GOT3 (cell line): ENCODE data around the gene TXNDC17.
"Not testable (repeated sequence)": the region's sequence is repeated elsewhere in the genome, so short reads cannot be mapped to it uniquely, and the experiment has no call there.

Source experiments
- DNase-seq: peaks from one replicate; lab custom pipeline; 2025; ENCODE audit warnings: mixed read lengths; lab: John Stamatoyannopoulos, UW

Gene TXNDC17

DNA sequence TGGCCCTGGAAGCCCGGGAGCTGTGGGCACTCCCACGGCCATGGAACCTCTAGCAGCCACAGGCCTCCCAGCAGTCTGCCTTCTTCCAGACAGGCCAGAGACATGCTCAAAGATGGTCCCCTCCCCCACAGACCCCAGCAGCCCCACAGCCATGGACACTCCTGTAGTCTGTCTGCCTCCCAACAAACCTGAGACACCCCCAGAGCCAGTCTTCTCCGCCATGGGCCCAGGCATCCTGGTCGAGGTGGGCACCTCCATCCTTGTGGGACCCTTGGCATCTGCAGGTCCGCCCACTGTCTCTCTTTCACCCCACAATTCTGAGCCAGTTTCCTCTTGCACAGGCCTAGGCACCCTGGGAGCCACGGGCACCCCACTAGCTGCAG, 3.4 kb upstream of the TXNDC17 start:
- DNase-seq = no peak

DNA sequence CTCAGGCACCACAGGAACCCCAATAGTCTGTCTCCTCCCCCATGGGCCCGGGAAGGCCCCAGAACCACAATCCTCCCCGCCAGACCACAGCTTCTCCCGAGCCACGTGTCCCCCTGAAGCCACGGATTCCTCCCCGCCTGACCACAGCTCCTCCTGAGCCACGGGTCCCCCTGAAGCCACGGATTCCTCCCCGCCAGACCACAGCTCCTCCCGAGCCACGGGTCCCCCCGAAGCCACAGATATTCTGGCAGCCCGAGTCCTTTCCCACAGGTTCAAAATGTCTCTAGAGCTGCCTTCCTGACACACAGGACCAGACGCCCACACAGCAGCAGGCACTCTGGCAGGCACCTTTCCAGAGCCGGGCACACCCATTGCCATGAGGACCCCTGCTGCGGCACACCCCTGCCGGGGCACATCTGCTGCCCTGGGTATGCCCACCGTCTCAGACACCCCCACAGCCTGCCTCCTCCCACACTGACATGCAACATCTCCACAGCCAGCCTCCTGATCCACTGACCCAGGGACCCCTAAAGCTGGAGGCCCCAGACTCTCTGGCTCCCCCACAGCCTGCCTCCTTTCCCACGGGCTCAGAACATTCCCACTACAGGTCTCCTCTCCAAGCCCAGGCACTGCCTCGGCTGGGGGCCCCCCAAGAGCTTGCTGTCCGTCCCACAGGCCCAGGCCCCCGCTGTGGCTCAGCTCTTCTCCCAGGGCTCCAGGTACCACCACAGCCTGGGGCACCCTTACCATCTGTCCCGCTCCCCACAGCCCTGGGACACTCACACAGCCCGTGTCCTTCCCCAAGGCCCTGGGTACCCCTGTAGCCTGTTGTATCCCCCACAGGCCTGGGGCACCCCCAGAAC, 2.6 kb upstream of the TXNDC17 start:
- no peak for DNase-seq

DNA sequence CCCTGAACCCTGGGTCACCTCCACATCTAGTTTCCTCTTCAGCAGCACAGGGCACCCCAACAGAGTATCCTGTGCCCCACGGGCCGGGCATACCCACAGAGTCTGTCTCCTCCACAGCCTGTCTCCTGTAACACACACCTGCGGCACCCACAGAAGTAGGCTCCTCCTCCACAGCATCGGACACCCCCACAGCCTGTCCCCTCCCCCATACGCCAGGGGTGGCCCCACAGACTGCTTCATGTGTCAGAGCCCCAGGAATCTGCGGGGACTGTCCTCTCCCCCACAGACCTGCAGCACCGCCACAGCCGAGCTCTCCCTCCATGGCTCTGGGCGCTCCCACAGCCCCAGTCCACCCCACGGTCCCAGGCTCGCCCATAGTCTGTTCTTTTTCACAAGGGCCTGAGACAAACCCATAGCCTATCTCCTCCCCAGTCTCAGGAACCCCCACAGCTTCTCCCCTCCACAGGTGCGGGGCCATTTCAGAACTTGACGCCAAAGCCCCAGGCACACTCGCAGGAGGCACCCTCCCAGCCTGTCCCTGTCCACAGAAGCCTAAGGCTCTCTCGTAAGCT, 1.8 kb upstream of the TXNDC17 start:
- no peak for DNase-seq

DNA sequence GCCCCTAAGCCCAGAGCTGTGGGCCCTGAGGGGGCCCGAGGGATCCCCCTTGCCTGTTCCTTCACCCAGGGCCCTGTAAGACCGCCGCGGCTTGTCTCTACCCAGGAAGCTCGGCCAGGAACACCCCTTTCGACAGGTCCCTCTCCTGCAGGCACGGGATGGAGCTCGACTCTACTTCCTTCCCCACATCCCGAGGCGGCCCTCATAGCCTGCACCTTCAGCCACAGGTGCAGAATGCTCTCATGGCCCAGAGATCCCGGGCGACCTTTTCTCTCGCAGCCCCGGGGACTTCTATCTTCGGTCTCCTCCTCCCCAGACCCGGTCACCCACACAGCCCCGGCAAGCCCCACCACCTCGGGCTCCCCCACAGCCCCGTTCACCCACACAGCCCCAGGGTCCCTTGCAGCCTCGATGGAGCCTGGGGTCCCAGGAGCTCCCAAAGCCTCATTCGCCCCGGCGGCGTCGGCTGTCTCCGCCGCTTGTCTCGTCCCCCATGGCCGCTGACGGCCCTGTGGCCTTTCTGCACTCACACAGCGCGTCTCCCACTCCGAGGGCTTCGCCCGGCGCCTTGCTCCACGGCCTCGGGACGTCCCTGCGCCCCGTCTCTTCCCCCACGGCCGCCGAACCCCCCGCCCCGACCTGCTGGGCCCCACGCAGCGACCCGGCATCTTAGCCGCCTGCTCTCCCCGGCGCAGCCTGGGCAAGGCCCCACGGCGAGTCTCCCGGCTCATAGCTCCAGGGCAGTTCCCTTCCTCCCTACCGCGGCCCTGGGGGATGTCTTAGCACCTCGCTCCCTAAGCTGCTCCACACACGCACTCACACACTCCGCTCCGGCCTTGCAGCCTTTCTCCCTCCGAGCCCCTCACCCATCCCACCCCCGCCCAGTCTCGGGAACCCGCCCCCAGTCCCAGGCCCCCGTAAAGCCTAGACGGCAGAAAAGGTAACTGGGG, 999 bp upstream of the TXNDC17 start:
- DNase-seq = peak; percentile 33

DNA sequence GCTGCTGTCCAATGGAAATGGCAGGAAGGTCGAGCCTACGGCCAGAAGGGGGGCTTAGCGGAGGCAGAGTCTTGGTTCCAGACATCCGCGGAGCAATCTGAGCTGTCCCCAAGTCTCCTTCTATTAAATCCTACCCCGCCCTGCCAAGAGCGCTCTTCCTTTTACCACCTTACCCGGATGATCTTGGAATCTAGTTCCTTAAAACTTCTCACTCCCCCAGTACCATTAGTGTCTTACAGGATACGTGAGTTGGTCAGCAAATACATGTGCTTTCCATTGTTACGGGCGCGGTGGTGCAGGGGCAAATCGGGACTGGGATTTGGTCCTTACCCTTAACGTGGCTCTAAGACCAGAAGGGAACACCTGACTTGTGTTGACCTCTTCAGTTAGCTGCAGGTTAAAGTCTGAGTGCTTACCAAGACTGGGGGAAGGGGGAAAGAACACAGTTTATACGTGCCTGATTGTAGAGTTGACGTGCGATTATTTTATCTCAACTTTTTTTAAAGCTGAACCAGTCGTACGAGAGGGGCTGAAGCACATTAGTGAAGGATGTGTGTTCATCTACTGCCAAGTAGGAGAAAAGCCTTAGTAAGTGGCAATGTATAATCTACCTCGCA, 495 bp downstream of the TXNDC17 start:
- no peak for DNase-seq

DNA sequence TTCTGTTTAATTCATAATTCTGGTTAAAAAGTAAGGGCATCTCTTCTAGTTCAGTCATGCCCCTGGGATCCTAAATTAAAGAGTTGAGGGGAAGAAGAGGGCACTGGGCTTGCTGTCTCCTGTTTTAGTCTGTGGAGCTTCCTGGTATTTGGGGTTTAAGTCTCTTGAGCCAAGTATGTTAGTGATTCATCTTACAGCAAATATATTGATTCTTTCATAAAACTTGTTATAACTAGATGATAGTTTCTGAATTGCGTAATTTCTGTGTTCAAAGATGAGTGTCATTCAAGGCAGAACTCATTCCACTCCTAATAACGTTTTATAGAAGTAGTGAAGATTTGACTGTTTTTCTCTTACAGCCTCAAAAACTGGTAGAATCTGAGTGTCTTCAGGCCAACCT, 1.7 kb downstream of the TXNDC17 start:
- no peak for DNase-seq

DNA sequence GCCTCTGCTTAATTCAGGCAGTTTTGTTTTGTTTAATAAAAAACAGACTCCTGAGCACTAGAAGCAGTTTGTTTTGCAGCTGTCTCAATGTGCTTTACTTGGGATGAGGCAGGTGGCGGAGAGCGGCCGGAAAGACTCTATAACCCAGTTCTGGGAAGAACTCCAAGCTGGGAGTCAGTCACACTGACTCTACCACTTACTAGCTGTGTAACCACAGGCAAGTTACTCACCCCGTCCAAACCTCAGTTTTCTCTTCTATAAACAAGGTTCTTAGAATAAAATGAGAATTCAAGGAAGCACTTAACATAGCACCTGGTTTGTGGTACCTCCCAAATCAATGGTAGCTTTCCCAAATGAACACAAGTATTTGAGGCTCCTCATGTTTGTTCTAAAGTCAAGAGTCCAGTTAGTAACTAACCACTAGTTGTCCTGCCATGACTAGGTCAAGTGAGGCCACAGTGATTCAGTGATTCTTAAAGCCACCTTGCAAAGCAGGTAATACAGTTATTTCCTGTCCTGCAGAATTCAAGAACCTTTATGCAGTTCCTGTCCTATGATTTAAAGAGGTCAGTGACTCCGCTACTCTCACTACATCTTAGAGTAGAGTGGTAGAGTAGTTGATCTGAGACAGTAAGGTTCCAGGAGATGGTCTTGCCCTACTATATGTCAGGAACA, 2.7 kb downstream of the TXNDC17 start:
- no peak for DNase-seq

DNA sequence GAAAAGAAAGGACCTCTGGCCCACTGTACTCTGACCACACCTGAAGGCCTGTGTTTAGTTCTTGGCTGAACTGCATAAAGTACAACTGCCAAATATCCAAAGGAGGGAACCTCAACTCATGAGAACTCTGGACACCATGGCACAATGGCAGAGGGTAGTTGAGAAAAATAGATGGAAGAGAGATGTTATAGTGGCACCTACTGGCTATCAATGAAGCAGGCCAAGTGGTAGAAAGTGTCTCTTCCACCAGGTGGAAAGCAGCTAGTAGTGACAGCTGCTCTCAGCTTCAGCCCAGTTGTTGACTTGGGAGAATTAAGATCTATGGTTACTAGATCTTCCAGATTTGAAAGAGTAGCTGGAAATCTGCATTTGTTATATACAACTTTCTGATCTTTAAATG, 7.3 kb downstream of the TXNDC17 start:
- no peak for DNase-seq

DNA sequence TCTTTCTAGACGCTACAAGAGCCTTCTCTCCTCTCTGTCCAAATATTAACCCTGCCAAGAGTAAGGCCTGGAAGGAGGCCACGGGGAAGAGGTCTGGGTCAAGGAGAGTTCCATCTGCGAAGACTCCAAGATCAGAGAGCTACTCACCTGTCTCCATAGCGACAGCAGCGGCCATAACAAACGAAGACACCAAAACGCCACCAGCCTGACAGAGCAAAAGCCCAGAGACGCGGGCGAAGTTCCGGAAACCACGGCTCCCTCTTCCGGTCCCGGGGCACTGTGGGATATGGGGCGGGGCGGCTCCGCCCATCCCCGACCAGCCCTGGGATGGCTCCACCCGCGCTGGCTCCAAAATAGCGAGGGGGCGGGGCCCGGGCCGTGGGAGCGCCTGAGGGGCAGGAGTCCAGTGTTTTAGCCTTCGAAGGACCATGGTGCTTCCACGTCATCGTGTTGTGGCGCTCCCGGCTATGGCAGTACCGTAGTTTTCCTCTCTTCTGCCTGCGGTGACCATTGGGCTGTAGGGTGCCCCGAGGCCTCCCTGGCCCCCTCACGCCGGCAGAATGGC, 10.6 kb downstream of the TXNDC17 start, which contains the start of the genes C17orf100 and MED31:
TSS of gene C17orf100 (plus strand) at position 409 of the 565 bp plus-strand sequence. CDS start at position 561, 152 bp downstream.
TSS of gene MED31 (minus strand) at position 252 of the 565 bp plus-strand sequence. CDS start at position 175, 77 bp downstream.
- DNase-seq = peak; percentile 86

DNA sequence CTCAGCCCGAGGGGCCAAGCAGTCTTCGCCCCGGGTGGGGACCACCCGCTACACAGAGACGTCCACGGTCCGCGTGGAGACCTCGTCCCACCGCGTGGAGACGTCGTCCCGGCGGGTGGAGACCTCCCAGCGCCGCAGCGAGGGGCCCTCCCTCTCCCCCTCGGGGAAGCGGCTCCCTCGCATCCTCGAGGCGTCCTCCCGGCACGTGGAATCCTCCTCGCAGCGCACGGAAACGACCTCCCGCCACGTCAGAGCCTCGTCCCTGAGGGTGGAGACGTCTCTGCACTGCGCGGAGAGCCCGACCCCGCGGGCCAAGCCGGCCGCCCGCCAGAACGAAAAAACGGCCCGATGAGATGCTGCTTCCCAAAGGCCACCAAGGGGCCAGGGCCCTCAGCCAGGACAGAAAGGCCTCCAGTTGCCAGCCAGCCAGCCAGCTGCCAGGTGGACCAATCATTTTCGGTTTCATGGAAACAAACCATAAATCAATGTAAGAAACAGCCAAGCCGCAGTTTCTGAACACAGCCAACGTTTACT, 11.1 kb downstream of the TXNDC17 start:
- DNase-seq = no peak

DNA sequence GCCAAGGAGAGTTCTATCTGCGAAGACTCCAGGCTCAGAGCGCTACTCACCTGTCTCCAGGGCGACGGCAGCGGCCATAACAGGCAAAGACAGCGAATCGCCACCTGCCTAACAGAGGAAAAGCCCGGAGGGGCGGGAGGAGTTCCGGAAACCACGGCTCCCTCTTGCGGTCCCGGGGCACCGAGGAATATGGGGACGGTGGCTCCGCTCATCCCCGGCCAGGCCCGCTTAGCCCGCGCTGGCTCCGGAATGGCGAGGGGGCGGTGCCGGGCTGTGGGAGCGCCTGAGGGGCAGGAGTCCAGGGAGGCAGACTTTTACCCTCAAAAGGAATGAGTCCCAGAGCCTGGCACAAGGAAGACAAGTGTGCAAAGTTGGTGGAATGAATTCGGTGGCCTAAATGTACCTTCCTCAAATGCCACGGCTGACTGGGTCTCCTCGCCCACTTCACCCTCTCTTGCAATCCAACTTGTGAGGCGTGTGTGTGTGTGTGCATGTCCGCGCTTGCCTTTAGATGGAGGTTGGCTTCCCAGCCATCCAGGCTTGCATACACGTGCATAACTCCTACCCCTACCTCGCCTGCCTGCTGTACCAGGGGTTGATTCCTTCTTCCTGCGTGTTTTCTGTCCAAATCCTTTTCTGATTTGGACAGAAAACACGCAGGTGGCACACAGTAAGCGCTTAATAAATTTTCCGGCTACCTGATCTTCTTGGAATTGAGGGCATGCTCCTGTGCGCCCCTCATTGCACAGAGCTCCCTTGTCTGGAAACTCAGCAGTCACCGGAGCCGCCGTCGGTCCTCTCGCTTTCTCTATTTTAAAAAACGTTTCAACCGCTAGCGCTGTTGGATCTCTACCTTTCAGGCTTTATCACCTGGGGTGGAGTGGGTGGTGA, 14.2 kb downstream of the TXNDC17 start:
- no peak for DNase-seq

DNA sequence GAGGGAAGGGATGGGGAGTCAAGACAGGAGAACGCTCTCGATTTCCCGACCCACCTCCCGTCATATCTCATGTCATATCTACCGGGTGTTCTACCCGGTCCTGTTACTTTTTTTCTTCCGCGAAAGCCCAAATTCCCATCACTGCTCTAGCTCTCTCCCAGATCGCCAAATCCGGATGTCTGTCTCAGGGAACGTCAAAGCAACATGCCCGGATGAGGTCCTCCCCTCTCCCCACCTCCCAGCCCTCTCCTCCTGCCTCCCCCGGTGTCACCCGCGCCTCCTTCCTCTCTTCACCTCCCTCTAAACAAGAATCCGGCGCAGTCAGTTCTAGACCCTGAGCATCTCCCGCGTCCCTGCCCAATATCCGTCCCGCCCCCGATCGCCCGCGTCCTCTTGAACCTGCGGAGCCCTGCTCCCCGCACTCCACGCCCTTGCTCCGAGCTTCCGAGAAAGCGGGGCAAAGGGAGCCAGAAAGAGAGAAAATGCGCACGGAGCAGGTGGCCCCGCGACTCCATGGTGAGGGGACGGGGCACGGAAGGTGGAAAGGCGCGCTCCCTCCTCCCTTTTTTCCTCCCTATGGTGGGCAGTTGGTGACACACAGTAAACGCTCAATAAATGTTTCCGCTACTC, 15.0 kb downstream of the TXNDC17 start:
- not testable (repeated sequence) for DNase-seq

DNA sequence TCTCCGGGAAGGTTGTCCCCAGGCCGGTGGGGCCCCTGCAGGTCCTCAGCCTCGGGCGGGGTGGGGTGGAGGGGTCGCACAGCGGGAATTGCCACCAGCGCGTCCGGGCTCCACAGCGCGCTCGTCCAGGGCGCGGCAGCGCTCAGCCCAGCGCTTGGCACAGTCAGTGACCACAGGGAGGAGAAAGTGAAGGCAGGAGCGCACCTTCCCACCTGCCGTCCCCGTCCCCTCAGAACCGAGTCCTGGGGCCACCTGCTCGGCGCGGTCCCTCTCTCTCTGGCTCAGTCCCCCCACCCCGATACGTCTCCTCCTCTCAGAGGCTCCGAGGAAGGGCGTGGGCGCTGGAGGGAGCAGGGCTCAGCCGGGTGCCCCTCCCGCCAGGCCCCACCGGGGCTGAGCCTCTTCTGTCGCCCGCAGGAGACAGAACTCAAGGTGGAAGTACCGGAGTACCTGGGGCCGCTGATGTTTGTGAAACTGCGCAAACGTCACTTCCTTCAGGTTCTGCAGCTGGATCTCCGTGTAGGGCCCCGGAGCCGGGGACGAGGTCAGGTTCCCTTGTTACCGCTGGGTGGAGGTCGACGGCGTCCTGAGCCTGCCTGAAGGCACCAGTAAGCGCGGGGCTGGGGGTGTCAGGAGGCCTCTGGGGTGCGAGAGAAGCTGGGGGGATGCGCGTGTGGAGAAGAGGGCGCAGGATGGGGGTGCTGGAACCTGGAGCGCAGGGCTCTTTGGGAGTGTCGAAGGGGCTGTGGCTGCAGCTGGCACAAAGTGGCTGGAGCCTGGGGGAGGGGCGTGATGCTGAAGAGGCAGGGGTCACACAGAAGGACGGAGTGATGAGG, 16.2 kb downstream of the TXNDC17 start:
- not testable (repeated sequence) for DNase-seq

DNA sequence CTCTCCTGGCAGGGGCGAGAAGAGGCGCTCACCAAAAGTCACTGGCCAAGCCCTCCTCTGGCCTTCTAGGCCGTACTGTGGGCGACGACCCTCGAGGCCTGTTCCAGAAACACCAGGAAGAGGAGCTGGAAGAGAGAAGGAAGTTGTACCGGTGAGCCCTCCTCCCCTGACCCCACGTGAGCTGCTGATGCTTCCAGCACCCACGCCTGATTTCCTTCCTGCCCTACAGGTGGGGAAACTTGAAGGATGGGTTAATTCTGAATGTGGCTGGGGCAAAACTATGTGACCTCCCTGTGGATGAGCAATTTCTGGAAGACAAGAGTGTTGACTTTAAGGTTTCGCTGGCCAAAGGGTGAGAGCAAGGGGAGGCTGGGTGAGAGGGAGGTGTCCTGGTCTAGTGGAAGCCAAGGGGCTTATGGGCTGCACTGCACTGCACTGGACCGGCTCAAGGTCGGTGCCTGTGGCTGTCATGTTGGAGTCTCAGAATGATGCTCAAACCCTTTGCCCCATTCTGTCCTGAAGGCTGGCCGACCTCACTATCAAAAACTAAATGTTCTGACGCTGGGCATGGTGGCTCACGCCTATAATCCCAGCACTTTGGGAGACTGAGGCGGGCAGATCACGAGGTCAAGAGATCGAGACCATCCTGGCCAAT, 16.9 kb downstream of the TXNDC17 start:
- no peak for DNase-seq

DNA sequence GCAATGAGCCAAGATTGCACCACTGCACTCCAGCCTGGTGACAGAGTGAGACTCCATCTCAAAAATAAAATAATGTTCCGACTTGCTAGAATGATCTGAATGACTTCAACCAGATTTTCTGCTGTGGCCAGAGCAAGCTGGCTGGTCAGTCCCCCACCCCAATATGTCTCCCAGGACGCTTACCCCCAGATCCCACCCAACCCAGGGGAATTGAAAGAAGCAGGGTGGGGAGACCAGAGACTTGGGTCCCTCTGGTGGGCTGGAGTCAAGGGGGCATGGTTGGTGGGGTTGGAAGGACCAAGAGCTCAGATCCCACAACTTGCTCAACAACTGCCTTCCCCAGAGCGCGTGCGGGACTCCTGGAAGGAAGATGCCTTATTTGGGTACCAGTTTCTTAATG, 17.6 kb downstream of the TXNDC17 start:
- DNase-seq = not testable (repeated sequence)

DNA sequence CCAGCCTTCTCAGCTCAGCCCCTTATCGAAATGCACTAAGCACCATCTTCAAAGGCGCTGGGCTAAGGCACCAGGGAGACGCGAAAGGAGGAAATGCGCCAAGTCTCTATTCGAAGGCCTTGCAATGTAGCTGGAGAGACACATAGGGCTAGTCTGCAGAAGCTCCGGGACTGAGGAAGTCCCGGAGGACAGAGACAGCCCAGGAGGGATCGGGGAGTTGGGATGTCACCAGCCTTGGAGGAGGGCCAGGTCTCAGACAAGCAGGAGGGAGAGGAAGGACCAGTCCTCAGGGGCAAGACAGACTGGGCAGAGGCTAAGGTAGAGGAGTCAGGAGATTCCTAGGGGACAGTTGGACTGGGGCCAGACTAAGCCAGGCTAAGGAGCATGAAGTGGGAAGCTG, 19.2 kb downstream of the TXNDC17 start:
- no peak for DNase-seq

DNA sequence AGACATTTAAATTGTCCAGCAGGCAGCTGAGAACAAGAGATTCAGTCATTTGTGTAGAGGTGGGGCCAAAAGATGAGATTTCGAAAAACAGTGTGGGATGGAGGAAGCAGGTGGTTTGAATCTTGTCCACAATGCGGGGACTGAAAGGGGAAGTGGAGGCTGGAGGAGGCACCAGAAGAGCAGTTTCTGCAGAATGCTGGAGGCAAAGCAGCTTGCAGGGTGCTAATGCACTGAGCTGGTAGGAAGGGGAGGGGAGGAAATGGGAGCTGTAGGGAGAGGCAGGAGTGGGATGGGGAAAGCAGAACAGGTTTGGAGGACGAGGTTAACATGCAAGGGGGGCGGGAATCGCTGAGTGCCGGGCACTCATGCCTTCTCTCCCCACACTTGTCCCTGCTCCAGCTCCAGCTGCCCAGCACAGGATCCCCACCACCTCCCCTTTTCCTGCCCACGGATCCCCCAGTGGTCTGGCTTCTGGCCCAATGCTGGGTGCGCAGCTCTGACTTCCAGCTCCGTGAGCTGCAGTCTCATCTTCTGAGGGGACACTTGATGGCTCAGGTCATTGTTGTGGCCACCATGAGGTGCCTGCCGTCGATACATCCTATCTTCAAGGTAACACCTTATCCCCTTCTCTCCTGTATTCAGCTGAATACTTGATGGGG, 20.1 kb downstream of the TXNDC17 start:
- DNase-seq = no peak
